ENCODE results near the gene HNF4A.

DNA sequence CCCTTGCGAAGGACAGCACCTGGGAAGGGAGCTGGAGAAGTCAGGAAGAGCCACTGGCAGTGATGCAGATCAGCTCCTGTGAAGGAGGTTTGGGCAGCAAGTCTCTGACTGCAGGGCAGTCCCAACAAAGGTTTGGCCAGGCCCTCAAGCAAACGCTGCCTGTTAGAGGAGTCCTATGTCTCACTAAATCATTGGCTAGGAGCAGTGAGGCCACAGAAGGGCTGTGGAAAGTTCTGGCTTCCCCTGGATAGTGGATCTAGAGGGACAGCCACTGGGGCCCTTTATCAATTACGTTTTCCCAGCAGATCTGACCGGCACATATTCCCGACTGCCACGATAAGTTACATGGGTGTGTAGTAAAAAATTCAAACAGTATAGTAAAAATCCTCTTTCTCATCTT is 122.7 kb downstream of the HNF4A start:
- TF ChIP-seq CTCF (IDR thresholded peaks at IDR 0.05) (no peak), TEAD4 (IDR thresholded peaks at IDR 0.05; ENCODE audit: borderline replicate concordance, insufficient read depth) (no peak), NRF1 (IDR thresholded peaks at IDR 0.05; ENCODE audit: low read depth, low read length) (no peak), YY1 (IDR thresholded peaks at IDR 0.05; ENCODE audit: low read depth) (no peak), EZH2phosphoT487 (IDR thresholded peaks at IDR 0.05; ENCODE audit: borderline replicate concordance, low read depth) (no peak), REST (IDR thresholded peaks at IDR 0.05; ENCODE audit: low read depth, low read length) (no peak), TAF1 (IDR thresholded peaks at IDR 0.05; ENCODE audit: borderline replicate concordance, low read depth, low read length) (no peak), SIN3A (IDR thresholded peaks at IDR 0.05; ENCODE audit: borderline replicate concordance, low read depth, low read length) (no peak), POLR2AphosphoS5 (IDR thresholded peaks at IDR 0.05; ENCODE audit: low read depth, low read length) (no peak), MXI1 (IDR thresholded peaks at IDR 0.05; ENCODE audit: low read depth, low read length) (no peak), RFX5 (IDR thresholded peaks at IDR 0.05; ENCODE audit: low read length) (no peak), RAD21 (IDR thresholded peaks at IDR 0.05; ENCODE audit: low read length) (no peak)
- TF ChIP-seq, protein P1, sequence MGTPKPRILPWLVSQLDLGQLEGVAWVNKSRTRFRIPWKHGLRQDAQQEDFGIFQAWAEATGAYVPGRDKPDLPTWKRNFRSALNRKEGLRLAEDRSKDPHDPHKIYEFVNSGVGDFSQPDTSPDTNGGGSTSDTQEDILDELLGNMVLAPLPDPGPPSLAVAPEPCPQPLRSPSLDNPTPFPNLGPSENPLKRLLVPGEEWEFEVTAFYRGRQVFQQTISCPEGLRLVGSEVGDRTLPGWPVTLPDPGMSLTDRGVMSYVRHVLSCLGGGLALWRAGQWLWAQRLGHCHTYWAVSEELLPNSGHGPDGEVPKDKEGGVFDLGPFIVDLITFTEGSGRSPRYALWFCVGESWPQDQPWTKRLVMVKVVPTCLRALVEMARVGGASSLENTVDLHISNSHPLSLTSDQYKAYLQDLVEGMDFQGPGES (IDR thresholded peaks at IDR 0.05; ENCODE audit: low read depth, low read length) = no peak
